GM12892 (cell line): ENCODE measurements around the gene PDS5A.

Experiments used
- POLR2A ChIP-seq: IDR thresholded peaks from 2 replicates; pipeline ENCODE4 v1.6.1; 2011; ENCODE audit warnings: low read depth, low read length, control low read depth
- POLR2AphosphoS5 ChIP-seq: IDR thresholded peaks from 2 replicates; pipeline ENCODE4 v1.6.1; 2011; ENCODE audit warnings: low read depth, low read length, control low read depth
- TAF1 ChIP-seq: IDR thresholded peaks from 2 replicates; pipeline ENCODE4 v1.6.1; 2011; ENCODE audit warnings: low read depth, mild to moderate bottlenecking, control low read depth, low read length, borderline replicate concordance

GRCh38 chr4:39785083-39785482 is 192.6 kb downstream of the PDS5A start:
- TF ChIP-seq POLR2A (no peak), TAF1 (no peak), POLR2AphosphoS5 (no peak)
